K562 (cell line): ENCODE data around the gene TENT4B.

ENCODE experiments used
- FOXJ3 ChIP-seq: sonication (generic); formaldehyde crosslinking; IDR thresholded peaks from 2 replicates; pipeline ENCODE4 v1.4.0; 2020; ENCODE audit warnings: mild to moderate bottlenecking, missing genetic modification reagents
- FOXK2 ChIP-seq, 2 experiments: fragments of 450-650 bp; IDR thresholded peaks in 1 of 2; conservative IDR thresholded peaks in 1 of 2; 2 replicates each; pipeline ENCODE4 v1.6.1; 2016; ENCODE audit warnings: low read depth in 2 of 2, mild to moderate bottlenecking in 1 of 2
- KLF10 ChIP-seq: fragments of 250-450 bp; sonication (Bioruptor Pico); IDR thresholded peaks from 2 replicates; pipeline ENCODE4 v1.6.1; 2021; ENCODE audit warnings: matching md5 sums
- MYC ChIP-seq, 2 experiments: fragments of 250-450 bp in 1 of 2; sonication (Bioruptor Pico) in 1 of 2; IDR thresholded peaks; 2 replicates each; pipeline versions ENCODE4 v1.5.1 to v1.6.1; 2012 to 2021; ENCODE audit warnings: low read depth in 2 of 2, borderline replicate concordance in 1 of 2, improper control_type of control experiment in 1 of 2, low read length in 1 of 2, mild to moderate bottlenecking in 1 of 2, moderate library complexity in 1 of 2
- NR3C1 ChIP-seq: sonication (generic); formaldehyde crosslinking; IDR thresholded peaks from 2 replicates; pipeline ENCODE4 v1.8.1; 2022; ENCODE audit warnings: missing genetic modification reagents
- RBBP5 ChIP-seq: fragments of 200-600 bp; sonication (generic); IDR thresholded peaks from 2 replicates; pipeline ENCODE4 v1.6.1; 2012; ENCODE audit warnings: borderline replicate concordance, mild to moderate bottlenecking, low read length, control low read depth, inconsistent platforms; ENCODE audit not compliant: insufficient read depth, poor library complexity, severe bottlenecking

GRCh38 chr16:50192386-50193050 lies 39.4 kb downstream of the TENT4B start:
- TF ChIP-seq FOXK2 (conservative IDR thresholded peaks at IDR 0.05 in 1 of 2, IDR thresholded peaks at IDR 0.05 in 1 of 2; ENCODE audit: low read depth in 2 of 2): no peak
- TF ChIP-seq FOXJ3 (CRISPR knock-in tag): no peak
- no peak for TF ChIP-seq KLF10 (CRISPR knock-in tag)
- TF ChIP-seq MYC (IDR thresholded peaks at IDR 0.05; ENCODE audit: low read depth, low read length): no peak
- no peak for TF ChIP-seq MYC (CRISPR knock-in tag; IDR thresholded peaks at IDR 0.05; ENCODE audit: borderline replicate concordance, low read depth)
- no peak for TF ChIP-seq RBBP5
- TF ChIP-seq NR3C1: no peak
